Neural progenitor cell (in vitro differentiated cells): ENCODE measurements around the gene PC. TPM values are rescaled to one million over a fixed set of nuclear protein-coding genes. Genes with fewer than 3 reads are reported as not detected.

Source experiments
- DNase-seq: peaks from one replicate; pipeline ENCODE4 v3.0.0-alpha.2; 2016; ENCODE audit warnings: low spot score
- H2AFZ ChIP-seq: fragments of 200-600 bp; sonication (generic); replicated peaks from 2 replicates; pipeline ENCODE4 v1.6.1; 2016; ENCODE audit warnings: antibody characterized with exemption
- H3F3A ChIP-seq: fragments of 200-600 bp; sonication (generic); 2 replicates; pipeline ENCODE4 v1.6.1; 2016; ENCODE audit warnings: antibody characterized with exemption, low read depth
- H3K27ac ChIP-seq: fragments of 200-600 bp; sonication (generic); 2 replicates; pipeline ENCODE4 v1.5.1; 2016; ENCODE audit warnings: mild to moderate bottlenecking
- H3K27me3 ChIP-seq: fragments of 200-600 bp; sonication (generic); 2 replicates; pipeline ENCODE4 v1.6.1; 2016; ENCODE audit warnings: mild to moderate bottlenecking, moderate library complexity
- H3K36me3 ChIP-seq: fragments of 200-600 bp; sonication (generic); 2 replicates; pipeline ENCODE4 v1.5.1; 2016
- H3K4me1 ChIP-seq: fragments of 200-600 bp; sonication (generic); 2 replicates; pipeline ENCODE4 v1.6.1; 2016; ENCODE audit warnings: mixed run types
- H3K4me2 ChIP-seq: fragments of 200-600 bp; sonication (generic); 2 replicates; pipeline ENCODE4 v1.6.1; 2016
- H3K4me3 ChIP-seq: fragments of 200-600 bp; sonication (generic); 2 replicates; pipeline ENCODE4 v1.5.1; 2016
- H3K79me2 ChIP-seq: fragments of 200-600 bp; sonication (generic); 2 replicates; pipeline ENCODE4 v1.6.1; 2016; ENCODE audit warnings: low read depth
- H3K9ac ChIP-seq: fragments of 200-600 bp; sonication (generic); 2 replicates; pipeline ENCODE4 v1.6.1; 2016
- H3K9me3 ChIP-seq: fragments of 200-600 bp; sonication (generic); 2 replicates; pipeline ENCODE4 v1.5.1; 2016; ENCODE audit warnings: low read depth
- H4K20me1 ChIP-seq: fragments of 200-600 bp; sonication (generic); 2 replicates; pipeline ENCODE4 v1.6.1; 2016; ENCODE audit warnings: low read depth
- H3K27ac Mint-ChIP-seq: 3 replicates; pipeline ENCODE4 v1.8.0; 2021; ENCODE audit warnings: mixed read lengths
- H3K27me3 Mint-ChIP-seq: 2 replicates; pipeline ENCODE4 v1.8.0; 2022; ENCODE audit warnings: low read depth, mild to moderate bottlenecking, inconsistent platforms, moderate library complexity, mixed read lengths; ENCODE audit not compliant: insufficient read depth
- H3K36me3 Mint-ChIP-seq: 3 replicates; pipeline ENCODE4 v1.8.0; 2021; ENCODE audit warnings: mixed read lengths
- H3K4me1 Mint-ChIP-seq: 3 replicates; pipeline ENCODE4 v1.8.0; 2021; ENCODE audit warnings: mixed read lengths
- H3K4me3 Mint-ChIP-seq: 3 replicates; pipeline ENCODE4 v1.8.0; 2021; ENCODE audit warnings: mild to moderate bottlenecking, moderate library complexity, mixed read lengths
- H3K9me3 Mint-ChIP-seq: 3 replicates; pipeline ENCODE4 v1.8.0; 2020; ENCODE audit warnings: mixed read lengths
- EZH2 ChIP-seq: fragments of 200-600 bp; sonication (generic); IDR thresholded peaks from 2 replicates; pipeline ENCODE4 v1.6.1; 2017; ENCODE audit warnings: antibody characterized with exemption, mild to moderate bottlenecking, moderate library complexity
- EZH2phosphoT487 ChIP-seq: fragments of 200-600 bp; sonication (generic); IDR thresholded peaks from 2 replicates; pipeline ENCODE4 v1.6.1; 2017; ENCODE audit warnings: antibody characterized with exemption
- total RNA-seq: library from RNA; depleted of rRNA; stranded (reverse); fragments of >200 nt; gene quantifications from 2 replicates; pipeline ENCODE4 v1.2.3, GENCODE V29; 2015; ENCODE audit warnings: low replicate concordance
- TF ChIP-seq, protein P1 (sequence below): fragments of 200-600 bp; sonication (generic); IDR thresholded peaks from 2 replicates; pipeline ENCODE4 v1.5.1; 2017; ENCODE audit warnings: antibody characterized with exemption, mild to moderate bottlenecking

The PC gene
- total RNA-seq, 1 donor from 2014 or later: 11.4 TPM

- Histone ChIP-seq H3K79me2 (no peaks in the 10 kb centered on the region), H3F3A (no peaks in the 10 kb centered on the region), H2AFZ (no peak overlapping the region), H3K9me3 (no peaks in the 10 kb centered on the region), H3K9ac (no peak overlapping the region), H3K27me3 (no peaks in the 10 kb centered on the region), H3K27ac (no peak overlapping the region), H3K4me2 (no peak overlapping the region), H3K4me1 (no peaks in the 10 kb centered on the region), H4K20me1 (no peaks in the 10 kb centered on the region), H3K36me3 (no peaks in the 10 kb centered on the region), H3K4me3 (no peak overlapping the region)
- Mint-ChIP-seq H3K36me3 (no peaks in the 10 kb centered on the region), H3K4me3 (no peak overlapping the region), H3K27ac (no peak overlapping the region), H3K27me3 (peaks cover 26% of the 10 kb centered on the region), H3K9me3 (no peaks in the 10 kb centered on the region), H3K4me1 (peaks cover 16% of the 10 kb centered on the region)
- no peak for DNase-seq
- no peak for TF ChIP-seq EZH2phosphoT487
- no peak for TF ChIP-seq EZH2
- TF ChIP-seq, protein P1, sequence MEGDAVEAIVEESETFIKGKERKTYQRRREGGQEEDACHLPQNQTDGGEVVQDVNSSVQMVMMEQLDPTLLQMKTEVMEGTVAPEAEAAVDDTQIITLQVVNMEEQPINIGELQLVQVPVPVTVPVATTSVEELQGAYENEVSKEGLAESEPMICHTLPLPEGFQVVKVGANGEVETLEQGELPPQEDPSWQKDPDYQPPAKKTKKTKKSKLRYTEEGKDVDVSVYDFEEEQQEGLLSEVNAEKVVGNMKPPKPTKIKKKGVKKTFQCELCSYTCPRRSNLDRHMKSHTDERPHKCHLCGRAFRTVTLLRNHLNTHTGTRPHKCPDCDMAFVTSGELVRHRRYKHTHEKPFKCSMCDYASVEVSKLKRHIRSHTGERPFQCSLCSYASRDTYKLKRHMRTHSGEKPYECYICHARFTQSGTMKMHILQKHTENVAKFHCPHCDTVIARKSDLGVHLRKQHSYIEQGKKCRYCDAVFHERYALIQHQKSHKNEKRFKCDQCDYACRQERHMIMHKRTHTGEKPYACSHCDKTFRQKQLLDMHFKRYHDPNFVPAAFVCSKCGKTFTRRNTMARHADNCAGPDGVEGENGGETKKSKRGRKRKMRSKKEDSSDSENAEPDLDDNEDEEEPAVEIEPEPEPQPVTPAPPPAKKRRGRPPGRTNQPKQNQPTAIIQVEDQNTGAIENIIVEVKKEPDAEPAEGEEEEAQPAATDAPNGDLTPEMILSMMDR: no peak
These were observed 27.5 kb upstream of the PC start for GRCh38 chr11:66985508-66986177.

DNA sequence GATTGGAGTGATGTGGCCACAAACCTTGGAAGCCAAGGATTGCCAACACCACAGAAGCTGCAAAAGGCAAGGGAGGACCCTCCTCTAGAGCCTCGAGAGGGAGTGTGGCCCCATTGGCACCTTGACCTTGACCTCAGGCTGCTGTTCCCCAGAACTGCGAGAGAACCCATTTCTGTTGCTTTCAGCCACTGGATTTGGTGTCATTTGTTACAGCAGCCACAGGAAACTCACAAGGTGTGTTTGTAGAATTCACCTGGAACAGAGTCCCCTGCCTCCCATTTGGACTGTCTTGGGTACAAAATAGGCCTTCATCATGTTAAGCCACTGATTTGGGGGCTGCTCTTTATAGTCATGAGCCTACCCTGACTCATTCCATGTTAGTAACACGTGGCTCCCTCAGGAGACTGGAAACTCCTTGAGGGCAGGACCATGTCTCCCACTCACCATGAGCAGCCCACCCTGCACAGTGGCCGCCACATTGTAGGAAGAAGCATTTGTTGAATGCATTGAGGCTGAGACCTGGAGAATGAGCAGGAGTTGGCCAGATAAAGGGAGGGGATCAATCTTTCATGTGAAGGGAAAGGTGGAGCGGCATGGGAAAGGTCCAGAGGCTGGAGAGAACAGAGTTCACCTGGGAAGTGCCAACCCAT is 25.2 kb upstream of the PC start:
- no peak overlapping the region for H3K4me2 ChIP-seq
- no peaks in the 10 kb centered on the region for H4K20me1 ChIP-seq

DNA sequence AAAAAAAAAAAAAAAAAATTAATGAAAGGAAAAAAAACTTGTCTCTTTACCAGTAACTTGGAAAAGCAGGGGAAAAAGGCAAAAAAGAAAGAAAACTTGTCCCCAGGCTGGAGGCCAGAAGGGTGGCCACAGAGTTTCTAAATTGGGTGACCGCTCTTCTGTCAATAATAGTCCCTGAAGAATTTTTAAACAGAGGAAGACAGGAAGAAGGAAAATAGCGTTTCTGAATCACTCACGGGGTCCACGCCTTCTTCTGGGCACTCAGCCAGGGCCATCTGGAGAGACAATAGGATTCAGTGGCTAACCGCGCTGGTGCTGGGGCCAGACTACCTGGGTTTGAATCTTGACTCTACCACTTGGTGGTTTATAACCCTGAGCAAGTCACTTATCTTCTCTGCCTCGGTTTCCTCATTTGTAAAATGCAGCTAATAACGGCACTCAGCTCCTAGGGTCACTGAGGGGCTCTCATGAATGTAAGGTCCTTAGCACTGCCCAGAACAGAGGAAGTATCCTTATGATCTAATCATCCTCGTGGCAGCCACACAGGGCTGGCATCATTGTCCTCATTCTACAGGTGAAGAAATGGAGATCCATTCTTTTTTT is 23.9 kb upstream of the PC start:
- Histone ChIP-seq H3K36me3 (no peaks in the 10 kb centered on the region), H3K9me3 (no peaks in the 10 kb centered on the region), H3F3A (no peaks in the 10 kb centered on the region), H3K27ac (no peak overlapping the region), H3K27me3 (no peaks in the 10 kb centered on the region), H3K4me1 (no peaks in the 10 kb centered on the region), H2AFZ (no peak overlapping the region), H4K20me1 (no peaks in the 10 kb centered on the region), H3K4me3 (no peak overlapping the region), H3K9ac (no peak overlapping the region), H3K4me2 (no peak overlapping the region), H3K79me2 (no peaks in the 10 kb centered on the region)
- Mint-ChIP-seq H3K9me3 (peaks cover 2% of the 10 kb centered on the region), H3K36me3 (no peaks in the 10 kb centered on the region), H3K27me3 (peaks cover 11% of the 10 kb centered on the region), H3K4me1 (peaks cover 2% of the 10 kb centered on the region), H3K27ac (no peak overlapping the region), H3K4me3 (peak overlapping the region; percentile 30)
- no peak for TF ChIP-seq EZH2
- TF ChIP-seq, protein P1: no peak
- TF ChIP-seq EZH2phosphoT487: no peak
- DNase-seq: no peak

More for the DNA sequence above, 25.2 kb upstream of the PC start:
- Mint-ChIP-seq H3K4me1 (peaks cover 14% of the 10 kb centered on the region), H3K27me3 (peaks cover 16% of the 10 kb centered on the region), H3K9me3 (no peaks in the 10 kb centered on the region), H3K27ac (no peak overlapping the region), H3K36me3 (no peaks in the 10 kb centered on the region), H3K4me3 (no peak overlapping the region)
- Histone ChIP-seq H3K4me3 (no peak overlapping the region), H3K4me1 (no peaks in the 10 kb centered on the region), H3K36me3 (no peaks in the 10 kb centered on the region), H3F3A (no peaks in the 10 kb centered on the region), H3K9ac (no peak overlapping the region), H3K27me3 (no peaks in the 10 kb centered on the region), H3K9me3 (no peaks in the 10 kb centered on the region), H2AFZ (no peak overlapping the region), H3K79me2 (no peaks in the 10 kb centered on the region), H3K27ac (no peak overlapping the region)
- no peak for DNase-seq
- TF ChIP-seq EZH2: no peak
- no peak for TF ChIP-seq EZH2phosphoT487
